NOMO-1 treated with dmso at 0.1 percent for 144 hours (cell line): ENCODE results near the gene LCAT.
"Not testable (repeated sequence)": the region's sequence is repeated elsewhere in the genome, so short reads cannot be mapped to it uniquely, and the experiment has no call there.

Experiments used
- DNase-seq: peaks from one replicate; lab custom pipeline; 2025; ENCODE audit not compliant: unreplicated experiment; lab: John Stamatoyannopoulos, UW

The LCAT gene

GRCh38 chr16:67915831-67916723 is 27.8 kb downstream of the LCAT start:
- no peak for DNase-seq

GRCh38 chr16:67915496-67915769 is 28.5 kb downstream of the LCAT start:
- DNase-seq = not testable (repeated sequence)

GRCh38 chr16:67914758-67915495 is 29.0 kb downstream of the LCAT start:
- no peak for DNase-seq

- no peak for DNase-seq
These were observed 33.8 kb downstream of the LCAT start for GRCh38 chr16:67910158-67910557.

GRCh38 chr16:67909056-67909742 is 34.7 kb downstream of the LCAT start:
- no peak for DNase-seq

GRCh38 chr16:67907397-67908180 is 36.3 kb downstream of the LCAT start:
- no peak for DNase-seq

- DNase-seq = no peak
These were observed 41.1 kb downstream of the LCAT start for GRCh38 chr16:67902831-67903230.

- no peak for DNase-seq
These were observed 42.2 kb downstream of the LCAT start for GRCh38 chr16:67901734-67902133.

GRCh38 chr16:67897231-67897630 is 46.7 kb downstream of the LCAT start:
- DNase-seq = no peak

GRCh38 chr16:67893743-67894399 is 50.0 kb downstream of the LCAT start:
- DNase-seq = no peak

GRCh38 chr16:67892899-67893742 is 50.8 kb downstream of the LCAT start, which contains the start of gene PSKH1:
PSKH1 (plus strand) TSS chr16:67893254; CDS start chr16:67908750, 15,496 bp downstream.
- peak; percentile 96 for DNase-seq

- no peak for DNase-seq
These were observed 51.5 kb downstream of the LCAT start for GRCh38 chr16:67892375-67892774.
